Measurements from ENCODE around the gene TM6SF1. TPM values are rescaled to one million over a fixed set of nuclear protein-coding genes. Genes with fewer than 3 reads are reported as not detected.

Gene TM6SF1
- total and polyA plus RNA-seq, 9 of the 15 experiments (the other 6 are each of a cell fraction or from before 2014, with no cell fraction given), result 1.0 to 5.6 (median 3.5) TPM

DNA sequence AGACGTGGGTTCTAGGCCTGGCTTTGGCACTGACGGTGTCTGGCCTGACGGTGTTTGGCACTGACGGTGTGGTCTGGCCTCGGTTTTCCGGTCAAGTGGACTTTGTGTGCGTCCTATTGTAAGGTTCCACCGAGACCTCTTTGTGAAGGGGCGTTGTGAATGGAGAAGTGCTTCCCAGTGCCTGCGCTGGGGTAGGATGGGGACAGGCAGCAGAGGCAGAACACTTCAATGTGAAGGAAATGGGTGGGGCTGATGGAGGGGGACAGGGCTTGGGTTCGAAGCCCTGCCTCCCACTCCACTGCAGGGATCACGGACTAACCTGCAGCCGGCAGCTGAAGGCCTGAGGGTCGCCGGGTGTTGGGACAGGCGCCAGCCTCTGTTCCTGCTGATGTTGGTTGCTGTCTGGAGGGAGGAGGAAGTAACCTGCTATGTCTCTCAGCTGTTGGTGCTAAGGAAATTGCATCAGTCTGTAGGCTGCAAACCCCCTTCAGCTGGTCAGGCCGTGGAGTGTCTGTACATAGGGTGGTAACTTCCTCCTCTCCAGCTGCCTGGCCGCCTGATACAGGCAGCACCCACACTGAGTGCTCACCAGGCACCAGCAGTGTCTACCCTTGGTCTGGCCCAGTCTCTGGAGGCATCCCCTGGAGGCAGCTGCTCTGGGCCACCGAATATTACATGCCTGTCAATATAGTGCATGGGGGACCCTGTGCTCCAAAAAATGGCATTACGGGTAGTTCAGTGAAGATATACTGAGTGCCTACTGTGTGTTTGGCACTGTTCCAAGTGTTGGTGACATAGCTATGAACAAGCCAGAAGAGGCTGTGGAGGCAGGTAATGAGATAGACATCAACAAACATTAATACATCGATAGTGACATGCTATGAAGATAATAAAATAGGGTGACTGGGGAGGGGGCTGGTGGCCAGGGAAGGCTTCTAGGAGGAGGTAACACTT lies 1.1 kb downstream of the TM6SF1 start (continued):
- TF ChIP-seq HNRNPLL (IDR thresholded peaks at IDR 0.05; ENCODE audit: low read depth, low read length, poor library complexity, severe bottlenecking) (no peak), ELF2 (CRISPR knock-in tag; IDR thresholded peaks at IDR 0.05) (peak; percentile 54; the same call in 1 of the 2 replicates), ELF1 (tag; IDR thresholded peaks at IDR 0.05) (peak; percentile 54; the same call in 1 of the 2 replicates), HEY1 (CRISPR knock-in tag; IDR thresholded peaks at IDR 0.05; ENCODE audit: borderline replicate concordance) (no peak), ATF7 (IDR thresholded peaks at IDR 0.05) (peak; percentile 83), GTF2E2 (tag; IDR thresholded peaks at IDR 0.05) (0 out of 2 replicates have a peak, but pooled peaks have one; percentile 25), SLC30A9 (CRISPR knock-in tag; IDR thresholded peaks at IDR 0.05) (no peak), NFIX (CRISPR knock-in tag; IDR thresholded peaks at IDR 0.05; ENCODE audit: low read depth) (peak; percentile 78), SMARCA5 (IDR thresholded peaks at IDR 0.05) (peak; percentile 43; the same call in 1 of the 2 replicates), SAFB (IDR thresholded peaks at IDR 0.05; ENCODE audit: borderline replicate concordance, low read depth, low read length) (no peak), KLF16 (IDR thresholded peaks at IDR 0.05) (peak; percentile 59; the same call in 1 of the 2 replicates), CBX8 (IDR thresholded peaks at IDR 0.05; ENCODE audit: borderline replicate concordance, extremely low read depth, low read depth, low read length, poor library complexity, severe bottlenecking) (no peak)
- TF ChIP-seq, protein P1, sequence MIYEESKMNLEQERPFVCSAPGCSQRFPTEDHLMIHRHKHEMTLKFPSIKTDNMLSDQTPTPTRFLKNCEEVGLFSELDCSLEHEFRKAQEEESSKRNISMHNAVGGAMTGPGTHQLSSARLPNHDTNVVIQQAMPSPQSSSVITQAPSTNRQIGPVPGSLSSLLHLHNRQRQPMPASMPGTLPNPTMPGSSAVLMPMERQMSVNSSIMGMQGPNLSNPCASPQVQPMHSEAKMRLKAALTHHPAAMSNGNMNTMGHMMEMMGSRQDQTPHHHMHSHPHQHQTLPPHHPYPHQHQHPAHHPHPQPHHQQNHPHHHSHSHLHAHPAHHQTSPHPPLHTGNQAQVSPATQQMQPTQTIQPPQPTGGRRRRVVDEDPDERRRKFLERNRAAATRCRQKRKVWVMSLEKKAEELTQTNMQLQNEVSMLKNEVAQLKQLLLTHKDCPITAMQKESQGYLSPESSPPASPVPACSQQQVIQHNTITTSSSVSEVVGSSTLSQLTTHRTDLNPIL (CRISPR knock-in tag; IDR thresholded peaks at IDR 0.05), result 0 out of 2 replicates have a peak, but pooled peaks have one; percentile 31
- TF ChIP-seq, protein P2, sequence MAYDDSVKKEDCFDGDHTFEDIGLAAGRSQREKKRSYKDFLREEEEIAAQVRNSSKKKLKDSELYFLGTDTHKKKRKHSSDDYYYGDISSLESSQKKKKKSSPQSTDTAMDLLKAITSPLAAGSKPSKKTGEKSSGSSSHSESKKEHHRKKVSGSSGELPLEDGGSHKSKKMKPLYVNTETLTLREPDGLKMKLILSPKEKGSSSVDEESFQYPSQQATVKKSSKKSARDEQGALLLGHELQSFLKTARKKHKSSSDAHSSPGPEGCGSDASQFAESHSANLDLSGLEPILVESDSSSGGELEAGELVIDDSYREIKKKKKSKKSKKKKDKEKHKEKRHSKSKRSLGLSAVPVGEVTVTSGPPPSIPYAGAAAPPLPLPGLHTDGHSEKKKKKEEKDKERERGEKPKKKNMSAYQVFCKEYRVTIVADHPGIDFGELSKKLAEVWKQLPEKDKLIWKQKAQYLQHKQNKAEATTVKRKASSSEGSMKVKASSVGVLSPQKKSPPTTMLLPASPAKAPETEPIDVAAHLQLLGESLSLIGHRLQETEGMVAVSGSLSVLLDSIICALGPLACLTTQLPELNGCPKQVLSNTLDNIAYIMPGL (CRISPR knock-in tag; IDR thresholded peaks at IDR 0.05), result no peak
- TF ChIP-seq, protein P3, sequence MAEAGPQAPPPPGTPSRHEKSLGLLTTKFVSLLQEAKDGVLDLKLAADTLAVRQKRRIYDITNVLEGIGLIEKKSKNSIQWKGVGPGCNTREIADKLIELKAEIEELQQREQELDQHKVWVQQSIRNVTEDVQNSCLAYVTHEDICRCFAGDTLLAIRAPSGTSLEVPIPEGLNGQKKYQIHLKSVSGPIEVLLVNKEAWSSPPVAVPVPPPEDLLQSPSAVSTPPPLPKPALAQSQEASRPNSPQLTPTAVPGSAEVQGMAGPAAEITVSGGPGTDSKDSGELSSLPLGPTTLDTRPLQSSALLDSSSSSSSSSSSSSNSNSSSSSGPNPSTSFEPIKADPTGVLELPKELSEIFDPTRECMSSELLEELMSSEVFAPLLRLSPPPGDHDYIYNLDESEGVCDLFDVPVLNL (CRISPR knock-in tag; IDR thresholded peaks at IDR 0.05; ENCODE audit: low read depth), result no peak
- TF ChIP-seq, protein P4, sequence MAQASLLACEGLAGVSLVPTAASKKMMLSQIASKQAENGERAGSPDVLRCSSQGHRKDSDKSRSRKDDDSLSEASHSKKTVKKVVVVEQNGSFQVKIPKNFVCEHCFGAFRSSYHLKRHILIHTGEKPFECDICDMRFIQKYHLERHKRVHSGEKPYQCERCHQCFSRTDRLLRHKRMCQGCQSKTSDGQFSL (CRISPR knock-in tag; IDR thresholded peaks at IDR 0.05), result peak; percentile 32; the same call in 1 of the 2 replicates
- TF ChIP-seq, protein P4 (tag; IDR thresholded peaks at IDR 0.05), result no peak
- TF ChIP-seq, protein P5, sequence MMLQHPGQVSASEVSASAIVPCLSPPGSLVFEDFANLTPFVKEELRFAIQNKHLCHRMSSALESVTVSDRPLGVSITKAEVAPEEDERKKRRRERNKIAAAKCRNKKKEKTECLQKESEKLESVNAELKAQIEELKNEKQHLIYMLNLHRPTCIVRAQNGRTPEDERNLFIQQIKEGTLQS (IDR thresholded peaks at IDR 0.05), result peak; percentile 82
- TF ChIP-seq, protein P5 (CRISPR knock-in tag; conservative IDR thresholded peaks at IDR 0.05), result no peak

All from K562 (cell line).